ENCODE results near the gene UBA1. TPM values are rescaled to one million over a fixed set of nuclear protein-coding genes. Genes with fewer than 3 reads are reported as not detected.

Gene UBA1
- total and polyA plus RNA-seq, 2 of the 13 experiments (the other 11 are each of a cell fraction or from before 2014, with no cell fraction given) = 93.3 to 129 TPM

GRCh38 chrX:47243351-47243750, 49.7 kb downstream of the UBA1 start:
- in situ Hi-C loops (cut with HindIII; ENCODE audit: extremely low pct_ligation_motif_present, low pct_unique_long_range_greater_than_20kb) = no loop called here
- ATAC-seq = no peak
- H3K27me3 ChIP-seq (ENCODE audit: control insufficient read depth in 1 of 2, insufficient read depth in 2 of 2, low read length in 2 of 2) = no peaks in the 10 kb centered on the region
- no peak for DNase-seq (ENCODE audit: low spot score)
- H3K4me3 ChIP-seq (replicated peaks in 1 of 3; ENCODE audit: insufficient read depth in 1 of 3, low read depth in 2 of 3, low read length in 3 of 3) = no peak overlapping the region
- no peak overlapping the region for H3K27ac ChIP-seq (ENCODE audit: extremely low read length, insufficient read depth, low read length)
- WGBS (ENCODE audit: low lambda C conversion rate) = no CpG with 5 or more reads among the region's 14 CpGs
- no peak for FAIRE-seq
- peaks cover 3 to 40% of the 10 kb centered on the region in 2 experiments; a peak in 4 of 5 replicates for H3K36me3 ChIP-seq (replicated peaks in 1 of 2; ENCODE audit: control insufficient read depth in 1 of 2, insufficient read depth in 2 of 2, low read length in 2 of 2)
- ChIA-PET POLR2A (no interaction called here), CTCF (ENCODE audit: low intra/inter-chr PET ratio, low total read pairs) (no interaction called here)
- intact Hi-C loops (cut with micrococcal nuclease; ENCODE audit: unreplicated experiment) = no loop called here
- TF ChIP-seq SP2 (CRISPR knock-in tag; IDR thresholded peaks at IDR 0.05) (no peak), KDM3A (CRISPR knock-in tag; IDR thresholded peaks at IDR 0.05; ENCODE audit: low read depth) (no peak), SRSF9 (IDR thresholded peaks at IDR 0.05; ENCODE audit: borderline replicate concordance, insufficient read depth, low read depth, low read length, poor library complexity, severe bottlenecking) (no peak), SP140L (CRISPR knock-in tag; IDR thresholded peaks at IDR 0.05; ENCODE audit: borderline replicate concordance) (no peak), IRX3 (CRISPR knock-in tag; IDR thresholded peaks at IDR 0.05; ENCODE audit: borderline replicate concordance, low read depth) (no peak), ZNF280D (CRISPR knock-in tag; IDR thresholded peaks at IDR 0.05) (no peak), CTCF (CRISPR knock-in tag; IDR thresholded peaks at IDR 0.05) (no peak), HNRNPLL (IDR thresholded peaks at IDR 0.05; ENCODE audit: low read depth, low read length, poor library complexity, severe bottlenecking) (no peak), ZNF879 (CRISPR knock-in tag; IDR thresholded peaks at IDR 0.05) (no peak)
- H3K4me1 ChIP-seq (ENCODE audit: insufficient read depth, low read length) = no peaks in the 10 kb centered on the region
- no peak overlapping the region for H2AFZ ChIP-seq (ENCODE audit: low read length)
- no peaks in the 10 kb centered on the region for H3K79me2 ChIP-seq (ENCODE audit: insufficient read depth, low read length)
- H3K4me2 ChIP-seq (ENCODE audit: low read depth, low read length) = no peak overlapping the region
- H3K9me3 ChIP-seq (ENCODE audit: low read length) = no peaks in the 10 kb centered on the region
- H4K20me1 ChIP-seq (ENCODE audit: insufficient read depth, low read length) = no peaks in the 10 kb centered on the region
- no peak overlapping the region for H3K9ac ChIP-seq (ENCODE audit: insufficient read depth, low read depth, low read length)
- BruUV-seq (replicated peaks) = no TSS peak
